Left lung (tissue), 10 donors: ENCODE measurements around the gene S100A5. TPM values are rescaled to one million over a fixed set of nuclear protein-coding genes. Genes with fewer than 3 reads are reported as not detected.

Source experiments
- ATAC-seq: fragments of 200-7000 bp; cut with Tn5 transposase; one replicate; pipeline ENCODE4 v1.9.1; 2020; ENCODE audit warnings: moderate library complexity
- DNase-seq, 4 donors: peaks; one replicate each; pipeline ENCODE4 v3.0.0-alpha.2; 2013 to 2020
- H3K27ac ChIP-seq, 2 donors: fragments of 200-600 bp; sonication (generic) in 1 of 2; one replicate each; pipeline versions ENCODE4 v1.5.0 to v1.8.0; 2020 to 2021
- H3K27me3 ChIP-seq, 2 donors: fragments of 200-600 bp; sonication (generic) in 1 of 2; one replicate each; pipeline versions ENCODE4 v1.5.0 to v1.8.0; 2020 to 2021
- H3K36me3 ChIP-seq, 2 donors: fragments of 200-600 bp; sonication (generic) in 1 of 2; one replicate each; pipeline versions ENCODE4 v1.5.0 to v1.8.0; 2020 to 2021
- H3K4me1 ChIP-seq, 2 donors: fragments of 200-600 bp; one replicate each; pipeline ENCODE4 v1.8.0; 2021
- H3K4me3 ChIP-seq, 2 donors: fragments of 200-600 bp; sonication (generic) in 1 of 2; one replicate each; pipeline versions ENCODE4 v1.5.0 to v1.8.0; 2020 to 2021; ENCODE audit warnings: mild to moderate bottlenecking in 1 of 2
- H3K9me3 ChIP-seq, 2 donors: fragments of 200-600 bp; sonication (generic) in 1 of 2; one replicate each; pipeline versions ENCODE4 v1.5.0 to v1.8.0; 2020 to 2021
- intact Hi-C, 2 donors: fragments of 100-400 bp; cut with DNase I; formaldehyde crosslinking; loops; one replicate each; pipeline versions ENCODE4 v1.11.2 to v1.14.2; 2022
- polyA plus RNA-seq, 6 donors: library from polyadenylated mRNA; unstranded; fragments of 120-200 nt; gene quantifications; one replicate each; pipeline ENCODE4 v1.2.1, GENCODE V29; 2013; ENCODE audit not compliant: insufficient read length in 6 of 6
- total RNA-seq, 2 donors: library from RNA; stranded (reverse); fragmentation: NEBNext Ultra II Directional; extraction: Animal tissue kit (Norgen Biotek cat#: 25700); gene quantifications; one replicate each; pipeline ENCODE4 v1.2.1, GENCODE V29; 2021
- TF ChIP-seq, protein P1 (sequence below), 2 donors: fragments of 200-600 bp; sonication (generic) in 1 of 2; IDR thresholded peaks; one replicate each; pipeline versions ENCODE4 v1.5.0 to v1.8.0; 2021; ENCODE audit warnings: antibody characterized with exemption in 2 of 2
- donor health status: DM: no; HTN: yes; CAD: no.
- donor health status: DM: no; HTN: no; CAD: no.

S100A5 gene
- total and polyA plus RNA-seq, 8 donors = 0.18 to 0.42 (median 0.36) TPM; not detected in 4

- DNase-seq (no peak), ATAC-seq (no peak)
- H3K4me3 ChIP-seq = no peak overlapping the region
- no peaks in the 10 kb centered on the region for H3K9me3 ChIP-seq
- TF ChIP-seq, protein P1, sequence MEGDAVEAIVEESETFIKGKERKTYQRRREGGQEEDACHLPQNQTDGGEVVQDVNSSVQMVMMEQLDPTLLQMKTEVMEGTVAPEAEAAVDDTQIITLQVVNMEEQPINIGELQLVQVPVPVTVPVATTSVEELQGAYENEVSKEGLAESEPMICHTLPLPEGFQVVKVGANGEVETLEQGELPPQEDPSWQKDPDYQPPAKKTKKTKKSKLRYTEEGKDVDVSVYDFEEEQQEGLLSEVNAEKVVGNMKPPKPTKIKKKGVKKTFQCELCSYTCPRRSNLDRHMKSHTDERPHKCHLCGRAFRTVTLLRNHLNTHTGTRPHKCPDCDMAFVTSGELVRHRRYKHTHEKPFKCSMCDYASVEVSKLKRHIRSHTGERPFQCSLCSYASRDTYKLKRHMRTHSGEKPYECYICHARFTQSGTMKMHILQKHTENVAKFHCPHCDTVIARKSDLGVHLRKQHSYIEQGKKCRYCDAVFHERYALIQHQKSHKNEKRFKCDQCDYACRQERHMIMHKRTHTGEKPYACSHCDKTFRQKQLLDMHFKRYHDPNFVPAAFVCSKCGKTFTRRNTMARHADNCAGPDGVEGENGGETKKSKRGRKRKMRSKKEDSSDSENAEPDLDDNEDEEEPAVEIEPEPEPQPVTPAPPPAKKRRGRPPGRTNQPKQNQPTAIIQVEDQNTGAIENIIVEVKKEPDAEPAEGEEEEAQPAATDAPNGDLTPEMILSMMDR (IDR thresholded peaks at IDR 0.05) = no peak
- no peaks in the 10 kb centered on the region for H3K27me3 ChIP-seq
- intact Hi-C loops = no loop called here
- no peaks in the 10 kb centered on the region for H3K36me3 ChIP-seq
- no peaks in the 10 kb centered on the region for H3K4me1 ChIP-seq
- no peak overlapping the region for H3K27ac ChIP-seq
These were observed 35.2 kb downstream of the S100A5 start for GRCh38 chr1:153505576-153505975.

GRCh38 chr1:153503766-153504165, 37.0 kb downstream of the S100A5 start:
- intact Hi-C loops = no loop called here

DNA sequence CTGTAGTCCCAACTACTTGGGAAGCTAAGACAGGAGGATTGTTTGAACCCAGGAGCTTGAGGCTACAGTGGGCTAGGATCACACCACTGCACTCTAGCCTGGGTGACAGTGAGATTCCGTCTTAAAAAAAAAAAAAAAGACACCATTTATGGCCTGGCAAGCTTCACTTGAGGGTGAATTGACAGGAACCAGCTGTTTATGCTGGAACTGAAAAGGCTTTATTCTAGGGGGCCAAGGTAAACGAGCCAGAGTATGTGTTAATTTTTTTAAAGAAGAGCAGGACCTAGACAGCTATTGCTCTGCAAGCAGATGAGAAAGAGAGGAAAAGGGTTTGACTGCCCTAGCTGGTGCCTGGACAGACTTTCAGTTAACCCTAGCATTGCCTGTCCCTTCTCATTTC, 42.0 kb downstream of the S100A5 start:
- TF ChIP-seq, protein P1 (IDR thresholded peaks at IDR 0.05) = no peak
- ATAC-seq = no peak
- Histone ChIP-seq H3K9me3 (no peaks in the 10 kb centered on the region), H3K27me3 (no peaks in the 10 kb centered on the region), H3K27ac (no peak overlapping the region), H3K4me1 (no peaks in the 10 kb centered on the region), H3K36me3 (no peaks in the 10 kb centered on the region), H3K4me3 (no peak overlapping the region)
- peak in 1 of 4 donors; percentile 60 for DNase-seq
- intact Hi-C loops = no loop called here

More at GRCh38 chr1:153503766-153504165, 37.0 kb downstream of the S100A5 start:
- ATAC-seq = no peak
- no peak for DNase-seq
- Histone ChIP-seq H3K36me3 (no peaks in the 10 kb centered on the region), H3K4me1 (no peaks in the 10 kb centered on the region), H3K27ac (no peak overlapping the region), H3K27me3 (no peaks in the 10 kb centered on the region), H3K4me3 (no peak overlapping the region), H3K9me3 (no peaks in the 10 kb centered on the region)
- TF ChIP-seq, protein P1 (IDR thresholded peaks at IDR 0.05) = no peak

- ATAC-seq (no peak), DNase-seq (no peak)
- H3K27me3 ChIP-seq = no peaks in the 10 kb centered on the region
- no peak overlapping the region for H3K4me3 ChIP-seq
- H3K27ac ChIP-seq = no peak overlapping the region
- H3K4me1 ChIP-seq = no peaks in the 10 kb centered on the region
- TF ChIP-seq, protein P1 (IDR thresholded peaks at IDR 0.05) = no peak
- no peaks in the 10 kb centered on the region for H3K9me3 ChIP-seq
- intact Hi-C loops = loop anchor here in 1 of 2 donors (2.0 kb wide), 1 partner anchor 139 kb away; the partner anchor contains the start of gene S100A9
- H3K36me3 ChIP-seq = no peaks in the 10 kb centered on the region
These were observed 45.2 kb downstream of the S100A5 start for GRCh38 chr1:153495536-153495935.

- no peaks in the 10 kb centered on the region for H3K27me3 ChIP-seq
- ATAC-seq (peak; percentile 83), DNase-seq (peak; percentile 57 to 92 (median 72))
- intact Hi-C loops = loop anchor here in 1 of 2 donors (2.0 kb wide), 1 partner anchor 138 kb away; the partner anchor contains the start of gene S100A9
- no peaks in the 10 kb centered on the region for H3K4me1 ChIP-seq
- H3K36me3 ChIP-seq = no peaks in the 10 kb centered on the region
- H3K4me3 ChIP-seq = no peak overlapping the region
- no peak overlapping the region for H3K27ac ChIP-seq
- no peaks in the 10 kb centered on the region for H3K9me3 ChIP-seq
- TF ChIP-seq, protein P1 (IDR thresholded peaks at IDR 0.05) = peak; percentile 90 to 93
These were observed 45.7 kb downstream of the S100A5 start for GRCh38 chr1:153494976-153495535.
